A673 (cell line): ENCODE measurements around the gene CCDC7. TPM values are rescaled to one million over a fixed set of nuclear protein-coding genes. Genes with fewer than 3 reads are reported as not detected.
A peak's percentile ranks its signal among the peaks of the same experiment; 100 is the strongest.

Experiments
- BruUV-seq: library from RNA; stranded (reverse); fragments of 400-500 nt; replicated peaks from 2 replicates; lab custom pipeline; 2021; lab: Mats Ljungman, UMichigan
- CTCF ChIA-PET: fragments of 300-600 bp; sonication (Branson Sonifier 250); formaldehyde crosslinking; loops from one replicate; lab custom pipeline; 2022; ENCODE audit warnings: antibody characterized with exemption; lab: Charles Lee
- POLR2A ChIA-PET: fragments of 300-600 bp; sonication (Branson Sonifier 250); formaldehyde crosslinking; loops from one replicate; lab custom pipeline; 2022; ENCODE audit warnings: antibody characterized with exemption; ENCODE audit not compliant: low non-redundant PET; lab: Charles Lee
- DNase-seq: peaks from one replicate; pipeline ENCODE4 v3.0.0-alpha.2; 2015; ENCODE audit warnings: low spot score
- H3K27ac ChIP-seq: fragments of 200-600 bp; sonication (generic); 2 replicates; pipeline ENCODE4 v1.5.1; 2016; ENCODE audit warnings: mixed run types, low read depth, mild to moderate bottlenecking, mixed read lengths, antibody characterized with exemption, low read length; ENCODE audit not compliant: poor library complexity, severe bottlenecking
- H3K27me3 ChIP-seq: fragments of 200-600 bp; sonication (generic); replicated peaks from 2 replicates; pipeline ENCODE4 v1.6.1; 2017; ENCODE audit warnings: mixed run types, low read depth, mild to moderate bottlenecking, mixed read lengths, antibody characterized with exemption, low read length; ENCODE audit not compliant: insufficient read depth, poor library complexity
- H3K36me3 ChIP-seq: fragments of 200-600 bp; sonication (generic); 2 replicates; pipeline ENCODE4 v1.6.1; 2016; ENCODE audit warnings: mixed run types, mild to moderate bottlenecking, mixed read lengths, antibody characterized with exemption, low read length; ENCODE audit not compliant: insufficient read depth, poor library complexity, severe bottlenecking
- H3K4me1 ChIP-seq: fragments of 200-600 bp; sonication (generic); 2 replicates; pipeline ENCODE4 v1.6.1; 2017; ENCODE audit warnings: mixed run types, mild to moderate bottlenecking, mixed read lengths, antibody characterized with exemption, low read length; ENCODE audit not compliant: insufficient read depth, poor library complexity, severe bottlenecking
- H3K4me3 ChIP-seq: fragments of 200-600 bp; sonication (generic); 2 replicates; pipeline ENCODE4 v1.5.1; 2016; ENCODE audit warnings: low read depth, mixed run types, mild to moderate bottlenecking, mixed read lengths, low read length; ENCODE audit not compliant: poor library complexity, severe bottlenecking
- H3K9me3 ChIP-seq: fragments of 200-600 bp; sonication (generic); 2 replicates; pipeline ENCODE4 v1.6.1; 2016; ENCODE audit warnings: mixed run types, low read depth, mild to moderate bottlenecking, mixed read lengths, antibody characterized with exemption, low read length; ENCODE audit not compliant: poor library complexity, severe bottlenecking
- EZH2 ChIP-seq: fragments of 200-600 bp; sonication (generic); IDR thresholded peaks from 2 replicates; pipeline ENCODE4 v1.6.1; 2017; ENCODE audit warnings: borderline replicate concordance, low read depth, mild to moderate bottlenecking, mixed read lengths, antibody characterized with exemption, low read length; ENCODE audit not compliant: poor library complexity, severe bottlenecking
- intact Hi-C: fragments of 100-400 bp; cut with micrococcal nuclease; formaldehyde crosslinking; loops from one replicate; pipeline ENCODE4 v1.10.0; 2022; ENCODE audit not compliant: unreplicated experiment
- total RNA-seq: library from RNA; stranded (reverse); gene quantifications from 2 replicates; pipeline ENCODE4 v1.2.3, GENCODE V29; 2021
- TF ChIP-seq, protein P1 (sequence below): fragments of 300-800, 200-600 bp; sonication (generic); conservative IDR thresholded peaks from 2 replicates; pipeline ENCODE4 v1.5.1; 2017; ENCODE audit warnings: low read depth, mild to moderate bottlenecking, antibody characterized with exemption, low read length, moderate library complexity, mixed read lengths

Gene CCDC7
- total RNA-seq, 1 experiment from 2014 or later, result 16.4 TPM

DNA sequence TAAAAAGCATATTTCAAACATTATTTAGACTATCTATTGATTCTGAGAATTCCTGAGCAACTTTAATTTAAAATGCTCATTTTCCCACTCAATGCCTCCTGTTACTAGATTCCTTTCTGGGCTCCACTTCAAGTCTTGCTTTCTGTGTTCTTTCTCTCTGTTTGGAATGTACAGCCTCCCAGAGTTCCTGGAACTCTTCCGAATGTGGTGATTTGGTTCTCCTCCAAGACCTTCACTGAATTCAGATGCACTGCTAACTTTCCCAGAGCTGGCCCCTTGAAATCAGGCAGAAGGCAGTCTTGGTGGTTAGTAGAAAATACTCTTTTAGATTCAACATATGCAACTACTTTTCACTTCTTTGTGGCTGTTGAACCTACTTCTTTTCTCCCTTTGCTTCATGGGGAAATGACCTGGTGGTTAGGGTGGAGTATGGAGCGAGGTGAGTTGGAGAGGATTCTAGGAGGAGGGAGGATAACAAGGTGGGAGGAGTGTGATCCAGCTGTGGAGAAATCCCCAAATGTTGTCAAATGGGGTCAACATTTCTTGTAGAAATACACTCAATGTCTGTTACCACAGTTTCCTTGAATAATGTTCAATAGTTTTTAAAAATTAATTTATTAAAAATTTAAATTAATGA, 27.9 kb upstream of the CCDC7 start:
- no peaks in the 10 kb centered on the region for H3K4me1 ChIP-seq
- H3K4me3 ChIP-seq, result no peak overlapping the region
- DNase-seq, result no peak
- H3K27me3 ChIP-seq, result no peaks in the 10 kb centered on the region
- intact Hi-C loops, result no loop called here
- peak overlapping the region; percentile 19 for H3K27ac ChIP-seq
- ChIA-PET POLR2A (no interaction called here), CTCF (no interaction called here)
- no TSS peak for BruUV-seq
- peaks cover 3% of the 10 kb centered on the region for H3K9me3 ChIP-seq
- no peak for TF ChIP-seq EZH2
- TF ChIP-seq, protein P1, sequence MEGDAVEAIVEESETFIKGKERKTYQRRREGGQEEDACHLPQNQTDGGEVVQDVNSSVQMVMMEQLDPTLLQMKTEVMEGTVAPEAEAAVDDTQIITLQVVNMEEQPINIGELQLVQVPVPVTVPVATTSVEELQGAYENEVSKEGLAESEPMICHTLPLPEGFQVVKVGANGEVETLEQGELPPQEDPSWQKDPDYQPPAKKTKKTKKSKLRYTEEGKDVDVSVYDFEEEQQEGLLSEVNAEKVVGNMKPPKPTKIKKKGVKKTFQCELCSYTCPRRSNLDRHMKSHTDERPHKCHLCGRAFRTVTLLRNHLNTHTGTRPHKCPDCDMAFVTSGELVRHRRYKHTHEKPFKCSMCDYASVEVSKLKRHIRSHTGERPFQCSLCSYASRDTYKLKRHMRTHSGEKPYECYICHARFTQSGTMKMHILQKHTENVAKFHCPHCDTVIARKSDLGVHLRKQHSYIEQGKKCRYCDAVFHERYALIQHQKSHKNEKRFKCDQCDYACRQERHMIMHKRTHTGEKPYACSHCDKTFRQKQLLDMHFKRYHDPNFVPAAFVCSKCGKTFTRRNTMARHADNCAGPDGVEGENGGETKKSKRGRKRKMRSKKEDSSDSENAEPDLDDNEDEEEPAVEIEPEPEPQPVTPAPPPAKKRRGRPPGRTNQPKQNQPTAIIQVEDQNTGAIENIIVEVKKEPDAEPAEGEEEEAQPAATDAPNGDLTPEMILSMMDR, result no peak
- H3K36me3 ChIP-seq, result no peaks in the 10 kb centered on the region

DNA sequence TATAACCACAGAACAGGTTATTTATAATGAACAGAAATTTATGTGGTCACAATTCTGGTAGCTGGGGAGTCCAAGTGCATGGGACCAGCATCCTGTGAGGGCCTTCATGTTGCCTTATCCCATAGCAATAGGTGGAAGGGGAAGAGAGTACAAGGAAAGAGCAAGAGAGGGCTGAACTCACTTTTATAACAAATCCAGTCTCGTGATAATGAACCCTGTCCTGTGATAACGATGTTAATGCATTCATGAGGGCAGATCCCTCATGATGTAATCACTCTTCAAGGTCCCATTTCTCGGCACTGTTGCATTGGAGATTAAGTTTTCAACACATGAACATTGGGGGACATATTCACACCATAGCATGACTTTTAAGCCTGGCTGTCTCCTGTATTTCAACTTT, 27.4 kb upstream of the CCDC7 start:
- intact Hi-C loops, result no loop called here
- ChIA-PET CTCF (no interaction called here), POLR2A (no interaction called here)
- Histone ChIP-seq H3K9me3 (peaks cover 3% of the 10 kb centered on the region), H3K36me3 (no peaks in the 10 kb centered on the region), H3K4me1 (no peaks in the 10 kb centered on the region), H3K27me3 (no peaks in the 10 kb centered on the region), H3K27ac (no peak overlapping the region), H3K4me3 (no peak overlapping the region)
- BruUV-seq, result no TSS peak
- TF ChIP-seq, protein P1, result no peak
- TF ChIP-seq EZH2, result no peak
- no peak for DNase-seq

DNA sequence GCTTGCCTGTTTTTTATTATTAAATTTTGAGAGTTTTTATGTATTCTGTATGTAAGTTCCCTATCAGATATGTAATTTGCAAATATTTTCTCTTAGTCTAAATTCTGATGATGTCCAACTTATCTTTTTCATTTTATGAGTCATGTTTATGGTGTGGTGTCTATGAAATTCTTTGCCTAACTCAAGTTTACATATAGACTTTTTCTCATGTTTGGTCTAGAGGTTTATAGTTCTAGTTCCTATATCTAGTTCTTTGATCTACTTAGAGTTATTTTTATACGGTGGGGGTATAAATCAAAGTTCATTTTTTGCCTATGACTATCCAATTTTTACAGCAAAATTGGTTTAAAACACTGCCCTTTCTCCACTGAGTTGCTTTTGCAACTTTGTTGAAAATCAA, 26.3 kb upstream of the CCDC7 start:
- intact Hi-C loops, result no loop called here
- BruUV-seq, result no TSS peak
- Histone ChIP-seq H3K4me1 (no peaks in the 10 kb centered on the region), H3K27me3 (no peaks in the 10 kb centered on the region), H3K27ac (no peak overlapping the region), H3K36me3 (no peaks in the 10 kb centered on the region), H3K9me3 (peaks cover 3% of the 10 kb centered on the region), H3K4me3 (no peak overlapping the region)
- CTCF ChIA-PET, result no interaction called here
- TF ChIP-seq EZH2, result no peak
- TF ChIP-seq, protein P1, result no peak
- DNase-seq, result no peak
- POLR2A ChIA-PET, result no interaction called here
